ENCODE measurements around the gene HECTD4.

DNA sequence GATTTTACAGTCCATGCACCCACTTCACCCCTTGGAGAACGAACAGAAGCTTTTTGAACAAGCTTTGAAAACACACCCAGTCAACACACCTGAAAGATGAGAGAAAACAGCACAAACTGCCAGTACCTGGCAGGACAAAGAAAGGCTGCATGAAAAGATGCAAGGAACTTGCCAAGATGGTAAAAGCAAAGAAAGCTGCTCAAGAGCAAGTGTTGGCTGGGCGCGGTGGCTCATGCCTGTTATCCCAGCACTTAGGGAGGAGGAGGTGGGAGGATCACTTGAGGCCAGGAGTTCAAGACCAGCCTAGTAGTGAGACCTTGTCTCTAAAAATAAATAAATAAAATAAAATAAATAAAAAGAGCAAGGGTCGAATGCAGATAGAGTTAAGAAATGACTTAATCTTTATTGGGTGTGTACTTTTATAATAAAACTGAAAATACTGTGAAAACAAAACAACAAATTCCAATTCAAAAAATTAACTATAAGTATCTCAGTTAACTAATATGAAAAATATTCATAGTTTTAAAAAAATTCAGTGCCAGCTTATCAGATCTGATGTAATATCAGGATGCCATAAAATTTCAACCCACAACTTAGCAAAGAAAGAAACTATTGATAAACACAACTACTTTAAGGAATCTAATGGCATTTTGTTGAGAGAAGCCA is 59.2 kb downstream of the HECTD4 start:
- TF ChIP-seq, protein P1, sequence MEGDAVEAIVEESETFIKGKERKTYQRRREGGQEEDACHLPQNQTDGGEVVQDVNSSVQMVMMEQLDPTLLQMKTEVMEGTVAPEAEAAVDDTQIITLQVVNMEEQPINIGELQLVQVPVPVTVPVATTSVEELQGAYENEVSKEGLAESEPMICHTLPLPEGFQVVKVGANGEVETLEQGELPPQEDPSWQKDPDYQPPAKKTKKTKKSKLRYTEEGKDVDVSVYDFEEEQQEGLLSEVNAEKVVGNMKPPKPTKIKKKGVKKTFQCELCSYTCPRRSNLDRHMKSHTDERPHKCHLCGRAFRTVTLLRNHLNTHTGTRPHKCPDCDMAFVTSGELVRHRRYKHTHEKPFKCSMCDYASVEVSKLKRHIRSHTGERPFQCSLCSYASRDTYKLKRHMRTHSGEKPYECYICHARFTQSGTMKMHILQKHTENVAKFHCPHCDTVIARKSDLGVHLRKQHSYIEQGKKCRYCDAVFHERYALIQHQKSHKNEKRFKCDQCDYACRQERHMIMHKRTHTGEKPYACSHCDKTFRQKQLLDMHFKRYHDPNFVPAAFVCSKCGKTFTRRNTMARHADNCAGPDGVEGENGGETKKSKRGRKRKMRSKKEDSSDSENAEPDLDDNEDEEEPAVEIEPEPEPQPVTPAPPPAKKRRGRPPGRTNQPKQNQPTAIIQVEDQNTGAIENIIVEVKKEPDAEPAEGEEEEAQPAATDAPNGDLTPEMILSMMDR (conservative IDR thresholded peaks at IDR 0.05; ENCODE audit: low read length): no peak
- no peak for TF ChIP-seq EZH2phosphoT487 (IDR thresholded peaks at IDR 0.05; ENCODE audit: borderline replicate concordance, low read depth, low read length)
